ENCODE data around the gene PSMB9. TPM values are rescaled to one million over a fixed set of nuclear protein-coding genes. Genes with fewer than 3 reads are reported as not detected.

Gene PSMB9
- total and polyA plus RNA-seq, 2 of the 4 experiments (the other 2 are of a cell fraction): 9.0 to 12.8 TPM

DNA sequence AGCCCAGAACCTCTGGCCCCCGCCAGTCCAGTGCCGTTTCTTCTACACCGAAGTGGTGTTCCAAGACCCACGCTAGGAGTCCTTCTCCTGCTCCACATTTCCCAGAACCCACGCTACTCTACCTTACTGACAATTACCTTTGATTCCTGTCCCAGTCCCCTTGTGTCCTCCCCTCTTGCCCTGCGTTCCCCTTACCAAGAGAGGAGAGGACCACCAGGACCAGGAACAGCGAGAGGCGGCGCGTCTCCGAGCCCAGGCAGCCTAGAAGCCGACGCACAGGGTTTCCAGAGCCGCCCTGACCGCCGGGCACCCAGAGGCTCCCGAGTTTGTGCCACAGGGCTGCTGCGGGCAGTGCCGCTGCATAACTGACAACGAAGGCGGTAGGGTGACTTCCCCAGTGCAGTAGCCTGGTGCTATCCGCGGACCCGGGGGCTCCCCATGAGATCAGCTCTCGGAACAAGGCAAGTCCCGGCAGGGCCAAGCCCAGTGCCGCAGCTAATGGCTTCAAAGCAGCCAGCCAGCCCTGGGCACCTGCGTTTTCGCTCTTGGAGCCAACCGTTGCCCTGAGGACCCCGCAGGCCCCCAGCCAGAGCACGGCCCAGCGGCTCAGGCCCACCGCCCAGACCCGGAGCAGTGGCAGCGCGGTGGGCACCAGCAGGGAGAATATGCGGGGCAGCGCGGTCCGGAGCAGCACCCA lies 1.0 kb upstream of the PSMB9 start:
- Histone ChIP-seq H3K27ac (ENCODE audit: insufficient read depth, low read length) (peak overlapping the region; percentile 64), H3K14ac (replicated peaks; ENCODE audit: low read depth, low read length) (peak overlapping the region; percentile 98), H3K23ac (ENCODE audit: low read depth, low read length) (peak overlapping the region; percentile 98), H2AK5ac (ENCODE audit: low read depth, low read length) (peak overlapping the region; percentile 84), H2BK5ac (ENCODE audit: low read depth, low read length, poor library complexity, severe bottlenecking) (peak overlapping the region; percentile 69), H3K18ac (ENCODE audit: low read depth, low read length) (peak overlapping the region; percentile 46; the same call in 1 of the 2 replicates), H3K4me2 (ENCODE audit: low read depth, low read length) (peak overlapping the region; percentile 94), H3K9me3 (ENCODE audit: control insufficient read depth, insufficient read depth, low read length) (no peaks in the 10 kb centered on the region), H4K20me1 (ENCODE audit: insufficient read depth, low read length) (no peaks in the 10 kb centered on the region), H4K91ac (ENCODE audit: insufficient read depth, low read depth, low read length) (peak overlapping the region; percentile 62), H2BK15ac (ENCODE audit: low read depth, low read length) (no peak overlapping the region), H3K9ac (ENCODE audit: low read depth, low read length) (peak overlapping the region; percentile 78), H3K27me3 (ENCODE audit: control insufficient read depth, insufficient read depth, low read length) (no peaks in the 10 kb centered on the region), H2AK9ac (replicated peaks; ENCODE audit: low read depth, low read length, poor library complexity) (peak overlapping the region; percentile 94), H2AFZ (replicated peaks; ENCODE audit: low read length, poor library complexity) (peak overlapping the region; percentile 99), H3K56ac (ENCODE audit: extremely low read depth, insufficient read depth, low read length) (peak overlapping the region; percentile 94), H3K9me1 (ENCODE audit: insufficient read depth, low read length) (peaks cover 18% of the 10 kb centered on the region), H2BK20ac (ENCODE audit: low read depth, low read length) (no peak overlapping the region; the same call in 1 of the 2 replicates), H3K4me3 (ENCODE audit: insufficient read depth, low read depth, low read length) (peak overlapping the region; percentile 57), H3K36me3 (ENCODE audit: control insufficient read depth, insufficient read depth, low read length) (peaks cover 18% of the 10 kb centered on the region), H2BK120ac (ENCODE audit: low read depth, low read length) (peak overlapping the region; percentile 61), H3K79me1 (ENCODE audit: low read depth in 1 of 2, low read length in 2 of 2) (peaks cover 8 to 39% of the 10 kb centered on the region in 2 experiments), H3K4me1 (ENCODE audit: control insufficient read depth, insufficient read depth, low read length) (peaks cover 4% of the 10 kb centered on the region), H4K5ac (ENCODE audit: low read depth, low read length) (peak overlapping the region; percentile 16; the same call in 1 of the 2 replicates), H4K8ac (ENCODE audit: low read depth in 2 of 2, low read length in 2 of 2) (peak overlapping the region; percentile 36 to 81; a peak in 3 of 4 replicates), H3K4ac (ENCODE audit: low read depth, low read length) (peak overlapping the region; percentile 93)
- POLR2A ChIA-PET (ENCODE audit: unreplicated experiment): interaction anchor here (0.6 kb wide), 4 partner anchors 10 to 123 kb away, joined by 3 to 5 read pairs (median 4); no protein-coding TSS in a partner anchor
- intact Hi-C loops (cut with micrococcal nuclease): no loop called here
- ATAC-seq (ENCODE audit: low read depth) (peak; percentile 38), DNase-seq (peak; percentile 18)
- BruUV-seq (replicated peaks): no TSS peak
- no peak for TF ChIP-seq RFX5 (IDR thresholded peaks at IDR 0.05; ENCODE audit: low read depth, low read length)
- TF ChIP-seq MAZ (IDR thresholded peaks at IDR 0.05; ENCODE audit: borderline replicate concordance, low read depth, low read length): 0 out of 2 replicates have a peak, but pooled peaks have one; percentile 3
- in situ Hi-C loops (cut with MboI; ENCODE audit: low sequenced_read_pairs): no loop called here
- CTCF ChIA-PET: interaction anchor here (1.0 to 4.4 kb wide), 4 partner anchors 8 to 15 kb away, joined by 3 to 44 read pairs (median 10); partner anchors contain the start of gene TAP2
- WGBS, 2 experiments (ENCODE audit: extremely low coverage in 2 of 2, insufficient read length in 1 of 2): 1% methylated on average over 30 of the region's 41 CpGs; no CpG with 5 or more reads in 1 of the 2 experiments
- dilution Hi-C loops (cut with HindIII; ENCODE audit: low sequenced_read_pairs, unreplicated experiment): no loop called here

Data from IMR-90 (cell line).